ENCODE measurements around the gene GGT6.

The GGT6 gene

DNA sequence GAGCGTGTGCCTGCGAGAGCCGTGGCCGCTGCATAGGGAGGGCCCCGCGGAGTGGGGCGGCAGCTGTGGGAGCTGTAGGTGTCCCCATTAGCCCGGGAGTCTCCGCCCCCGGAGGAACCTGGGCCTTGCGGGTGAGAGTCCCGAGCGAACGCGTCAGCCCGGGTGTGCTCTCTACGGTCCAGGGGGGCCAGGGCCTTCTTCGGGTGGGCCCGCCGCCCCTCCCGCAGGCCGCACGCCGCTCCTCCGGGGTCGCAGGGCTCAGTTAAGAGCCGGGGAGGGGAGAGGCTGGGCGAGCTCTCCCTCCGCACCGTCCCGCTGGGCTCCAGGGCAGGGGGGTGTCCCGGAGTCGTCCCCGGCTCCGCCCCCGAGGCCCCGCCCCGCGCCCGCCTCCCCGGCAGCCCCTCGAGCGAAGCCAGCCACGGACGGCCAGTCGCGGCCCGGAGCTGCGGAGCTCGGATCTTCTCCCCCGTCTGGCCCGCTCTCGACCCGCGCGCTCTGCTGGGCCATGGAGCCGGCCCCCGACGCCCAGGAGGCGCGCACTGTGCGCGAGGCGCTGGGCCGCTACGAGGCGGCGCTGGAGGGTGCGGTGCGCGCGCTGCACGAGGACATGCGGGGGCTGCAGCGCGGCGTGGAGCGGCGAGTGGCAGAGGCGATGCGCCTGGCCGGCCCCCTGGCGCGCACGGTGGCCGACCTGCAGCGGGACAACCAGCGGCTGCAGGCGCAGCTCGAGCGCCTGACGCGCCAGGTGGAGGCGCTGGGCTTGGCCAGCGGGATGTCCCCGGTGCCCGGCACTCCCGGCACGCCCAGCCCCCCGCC lies 23.9 kb upstream of the GGT6 start, which contains the start of gene SMTNL2:
Gene SMTNL2 (plus strand): TSS at position 429 of the 816 bp plus-strand sequence. CDS start 77 bp downstream, at position 506.
- Histone ChIP-seq H3K4me1 (peaks cover 20% of the 10 kb centered on the region), H3K9me3 (peaks cover 4% of the 10 kb centered on the region; the same call in 1 of the 2 replicates), H3K27me3 (peaks cover 21% of the 10 kb centered on the region), H3K36me3 (no peaks in the 10 kb centered on the region), H3K4me3 (ENCODE audit: low read depth, low read length) (no peak within 1 kb of the TSS)
- TF ChIP-seq, protein P1, sequence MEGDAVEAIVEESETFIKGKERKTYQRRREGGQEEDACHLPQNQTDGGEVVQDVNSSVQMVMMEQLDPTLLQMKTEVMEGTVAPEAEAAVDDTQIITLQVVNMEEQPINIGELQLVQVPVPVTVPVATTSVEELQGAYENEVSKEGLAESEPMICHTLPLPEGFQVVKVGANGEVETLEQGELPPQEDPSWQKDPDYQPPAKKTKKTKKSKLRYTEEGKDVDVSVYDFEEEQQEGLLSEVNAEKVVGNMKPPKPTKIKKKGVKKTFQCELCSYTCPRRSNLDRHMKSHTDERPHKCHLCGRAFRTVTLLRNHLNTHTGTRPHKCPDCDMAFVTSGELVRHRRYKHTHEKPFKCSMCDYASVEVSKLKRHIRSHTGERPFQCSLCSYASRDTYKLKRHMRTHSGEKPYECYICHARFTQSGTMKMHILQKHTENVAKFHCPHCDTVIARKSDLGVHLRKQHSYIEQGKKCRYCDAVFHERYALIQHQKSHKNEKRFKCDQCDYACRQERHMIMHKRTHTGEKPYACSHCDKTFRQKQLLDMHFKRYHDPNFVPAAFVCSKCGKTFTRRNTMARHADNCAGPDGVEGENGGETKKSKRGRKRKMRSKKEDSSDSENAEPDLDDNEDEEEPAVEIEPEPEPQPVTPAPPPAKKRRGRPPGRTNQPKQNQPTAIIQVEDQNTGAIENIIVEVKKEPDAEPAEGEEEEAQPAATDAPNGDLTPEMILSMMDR (IDR thresholded peaks at IDR 0.05; ENCODE audit: low read depth, low read length): no peak
- DNase-seq: no peak

DNA sequence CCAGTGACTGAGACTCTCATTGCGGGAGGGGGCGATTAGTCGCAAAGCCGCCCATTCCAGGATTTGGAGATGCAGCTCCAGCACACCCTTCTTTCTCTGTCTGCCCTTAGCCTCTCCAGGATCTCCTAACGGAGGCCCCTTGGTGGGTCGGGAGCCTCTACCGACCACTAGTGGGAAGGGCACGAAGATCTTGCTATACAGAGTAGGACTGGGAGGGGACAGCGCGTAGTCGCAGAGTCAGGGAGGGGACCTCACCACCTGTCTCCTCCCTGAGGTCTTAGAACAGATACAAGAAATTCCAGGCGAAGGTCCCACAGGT lies 23.4 kb upstream of the GGT6 start:
- DNase-seq: no peak
- Histone ChIP-seq H3K9me3 (peaks cover 4% of the 10 kb centered on the region; the same call in 1 of the 2 replicates), H3K27me3 (peaks cover 17% of the 10 kb centered on the region), H3K4me1 (peaks cover 19% of the 10 kb centered on the region), H3K36me3 (no peaks in the 10 kb centered on the region), H3K4me3 (ENCODE audit: low read depth, low read length) (no peak overlapping the region)
- TF ChIP-seq, protein P1 (IDR thresholded peaks at IDR 0.05; ENCODE audit: low read depth, low read length): peak; percentile 35

DNA sequence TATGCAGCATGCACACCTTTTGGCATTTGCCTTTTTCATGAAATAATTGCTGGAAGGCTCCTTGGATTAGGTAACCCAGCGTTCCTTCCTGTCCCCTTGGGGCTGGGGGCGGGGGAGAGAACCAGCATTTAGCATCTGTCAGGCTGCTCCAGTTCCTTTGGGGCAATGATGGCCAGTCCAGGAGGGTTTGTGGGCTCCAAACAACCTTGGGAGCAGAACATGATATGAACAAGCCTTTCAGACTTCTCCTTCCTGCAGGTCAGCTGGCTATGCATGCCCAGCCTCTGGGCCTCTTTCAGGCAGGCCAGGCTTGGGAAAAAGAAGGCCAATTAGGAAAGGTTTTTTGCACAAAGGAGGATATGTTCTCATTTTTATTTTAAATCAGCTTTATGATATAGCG lies 22.8 kb upstream of the GGT6 start:
- no peak for DNase-seq
- TF ChIP-seq, protein P1 (IDR thresholded peaks at IDR 0.05; ENCODE audit: low read depth, low read length): no peak
- H3K4me1 ChIP-seq: peaks cover 13% of the 10 kb centered on the region
- H3K4me3 ChIP-seq (ENCODE audit: low read depth, low read length): no peak overlapping the region
- peaks cover 17% of the 10 kb centered on the region for H3K27me3 ChIP-seq
- H3K9me3 ChIP-seq: peaks cover 4% of the 10 kb centered on the region; the same call in 1 of the 2 replicates
- H3K36me3 ChIP-seq: no peaks in the 10 kb centered on the region

DNA sequence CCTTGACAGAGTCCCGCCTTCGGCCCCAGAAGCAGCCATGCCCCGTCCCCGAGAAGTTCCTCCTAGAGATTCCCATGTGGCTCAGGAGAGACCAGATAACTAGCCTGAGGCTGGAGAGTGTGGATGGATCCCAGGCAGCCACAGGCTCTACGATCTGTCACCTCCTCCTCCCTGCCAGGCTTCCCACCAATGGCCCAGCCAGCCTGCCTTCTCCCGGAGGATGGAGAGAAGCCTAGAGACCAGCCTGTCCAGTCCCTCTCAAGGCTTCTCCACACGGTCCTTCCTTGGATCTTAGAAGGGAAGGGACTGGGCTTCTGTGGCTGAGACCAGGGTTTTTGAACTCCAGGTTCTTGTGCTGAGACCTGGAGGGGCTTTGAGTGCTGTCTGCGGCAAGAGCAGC lies 22.3 kb upstream of the GGT6 start:
- H3K36me3 ChIP-seq: no peaks in the 10 kb centered on the region
- peaks cover 17% of the 10 kb centered on the region for H3K27me3 ChIP-seq
- H3K9me3 ChIP-seq: peaks cover 4% of the 10 kb centered on the region; the same call in 1 of the 2 replicates
- peak; percentile 57 for DNase-seq
- no peak overlapping the region for H3K4me3 ChIP-seq (ENCODE audit: low read depth, low read length)
- TF ChIP-seq, protein P1 (IDR thresholded peaks at IDR 0.05; ENCODE audit: low read depth, low read length): no peak
- H3K4me1 ChIP-seq: peaks cover 11% of the 10 kb centered on the region

DNA sequence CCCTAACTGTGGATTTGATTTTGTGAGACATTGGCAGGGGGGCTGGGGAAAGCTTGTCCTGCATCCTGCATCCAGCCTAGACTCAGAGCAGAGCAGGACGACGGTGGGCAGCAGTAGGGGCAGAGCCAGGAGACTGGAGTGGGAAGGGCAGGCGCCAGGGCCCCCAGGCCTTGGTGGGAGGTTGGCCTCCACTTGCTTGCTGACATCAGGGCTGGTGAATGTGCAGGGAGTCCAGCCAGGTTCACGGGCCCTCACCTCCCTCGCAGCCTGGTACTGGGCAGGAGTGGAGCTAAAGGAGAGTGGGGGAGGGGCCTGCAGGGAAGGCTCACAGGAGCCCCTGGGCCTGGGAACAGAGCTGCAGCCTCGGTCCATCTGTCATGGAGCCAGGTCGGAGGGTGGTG lies 21.7 kb upstream of the GGT6 start:
- Histone ChIP-seq H3K4me1 (peaks cover 11% of the 10 kb centered on the region), H3K36me3 (no peaks in the 10 kb centered on the region), H3K9me3 (no peaks in the 10 kb centered on the region), H3K27me3 (peaks cover 17% of the 10 kb centered on the region), H3K4me3 (ENCODE audit: low read depth, low read length) (no peak overlapping the region)
- TF ChIP-seq, protein P1 (IDR thresholded peaks at IDR 0.05; ENCODE audit: low read depth, low read length): no peak
- no peak for DNase-seq

DNA sequence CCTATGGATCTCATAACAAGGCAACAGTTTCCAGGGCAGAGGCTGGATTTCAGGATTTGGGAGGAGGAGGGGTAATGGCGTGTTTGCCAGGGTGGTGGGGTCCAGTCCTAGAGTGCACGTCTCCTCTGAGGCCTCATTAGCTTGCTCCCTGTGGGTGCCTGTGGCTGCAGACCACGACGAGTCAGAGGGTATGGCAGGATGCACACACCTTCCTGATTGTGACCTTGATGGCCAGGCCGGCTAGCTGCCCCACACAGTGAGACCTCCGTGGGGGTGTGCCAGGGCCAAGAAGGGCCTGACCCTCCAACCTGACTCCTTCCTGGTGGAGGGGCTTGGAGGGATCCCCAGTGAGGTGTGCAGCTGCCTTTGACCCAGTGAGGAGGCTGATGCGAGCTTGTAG lies 19.9 kb upstream of the GGT6 start:
- H3K4me1 ChIP-seq: peaks cover 20% of the 10 kb centered on the region
- DNase-seq: no peak
- H3K27me3 ChIP-seq: peaks cover 17% of the 10 kb centered on the region
- no peaks in the 10 kb centered on the region for H3K9me3 ChIP-seq
- no peaks in the 10 kb centered on the region for H3K36me3 ChIP-seq
- no peak overlapping the region for H3K4me3 ChIP-seq (ENCODE audit: low read depth, low read length)
- TF ChIP-seq, protein P1 (IDR thresholded peaks at IDR 0.05; ENCODE audit: low read depth, low read length): no peak

All from BE2C (cell line).